ENCODE results near the gene CRTC1. TPM values are rescaled to one million over a fixed set of nuclear protein-coding genes. Genes with fewer than 3 reads are reported as not detected.
A peak's percentile ranks its signal among the peaks of the same experiment; 100 is the strongest.

Gene CRTC1
- total and polyA plus RNA-seq, 9 of the 15 experiments (the other 6 are each of a cell fraction or from before 2014, with no cell fraction given): 0.25 to 3.8 (median 1.2) TPM; not detected in 2

DNA sequence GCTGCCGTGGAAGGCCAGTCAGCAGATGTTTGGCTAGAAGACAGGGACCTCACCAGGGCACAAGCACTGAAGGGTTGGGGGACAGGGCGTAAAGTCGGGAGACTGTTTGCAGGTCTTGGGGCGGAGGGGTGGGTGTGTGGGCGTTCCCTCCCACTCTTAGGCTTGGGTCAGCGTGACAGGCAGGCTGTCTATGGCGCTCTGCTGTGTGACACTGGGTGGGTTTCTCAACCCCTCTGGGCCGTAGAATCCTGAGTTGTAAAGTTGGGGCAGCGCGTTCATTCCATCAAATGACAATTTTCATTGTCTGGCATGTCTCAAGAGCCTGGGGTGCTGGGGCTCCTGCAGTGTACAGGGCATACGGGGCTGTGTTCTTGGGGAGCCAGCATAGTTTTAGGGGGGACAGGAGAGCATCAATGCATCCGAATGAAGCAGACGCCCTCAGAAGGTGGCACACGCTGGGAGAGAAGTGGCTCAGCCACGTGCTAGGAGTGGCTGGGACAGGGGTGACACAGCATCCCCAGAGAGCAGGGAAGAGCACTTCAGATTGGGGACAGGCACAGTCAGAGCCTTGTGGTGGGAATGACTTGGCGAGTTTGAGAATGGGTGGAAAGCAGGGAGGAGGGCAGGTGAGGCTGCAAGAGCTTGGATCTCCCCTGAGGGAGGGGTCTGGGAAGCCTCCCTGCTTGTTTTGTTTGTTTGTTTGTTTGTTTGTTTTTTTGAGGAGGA lies 4.4 kb downstream of the CRTC1 start (continued):
- TF ChIP-seq ZNF239 (CRISPR knock-in tag; IDR thresholded peaks at IDR 0.05) (peak; percentile 84), LARP7 (IDR thresholded peaks at IDR 0.05) (no peak), C11orf30 (IDR thresholded peaks at IDR 0.05; ENCODE audit: low read depth) (peak; percentile 88), GABPA (tag; conservative IDR thresholded peaks at IDR 0.05; ENCODE audit: low read depth) (no peak), ZNF644 (tag; IDR thresholded peaks at IDR 0.05; ENCODE audit: low read depth) (no peak), CC2D1A (IDR thresholded peaks at IDR 0.05) (0 out of 2 replicates have a peak, but pooled peaks have one; percentile 13), MAFG (tag; conservative IDR thresholded peaks at IDR 0.05) (peak; percentile 92), CBX2 (IDR thresholded peaks at IDR 0.05; ENCODE audit: insufficient read depth, low read length, poor library complexity, severe bottlenecking) (no peak), E2F5 (CRISPR knock-in tag; IDR thresholded peaks at IDR 0.05) (no peak), KLF16 (IDR thresholded peaks at IDR 0.05) (no peak), NR0B1 (IDR thresholded peaks at IDR 0.05; ENCODE audit: partially characterized antibody) (no peak), MAFK (IDR thresholded peaks at IDR 0.05; ENCODE audit: low read length) (peak; percentile 41; the same call in 1 of the 2 replicates), MYC (IDR thresholded peaks at IDR 0.05; ENCODE audit: low read depth, low read length) (peak; percentile 75), MYC (CRISPR knock-in tag; IDR thresholded peaks at IDR 0.05; ENCODE audit: borderline replicate concordance, low read depth) (no peak), SMARCE1 (IDR thresholded peaks at IDR 0.05) (no peak), ZNF134 (CRISPR knock-in tag; conservative IDR thresholded peaks at IDR 0.05) (no peak), CXXC5 (CRISPR knock-in tag; IDR thresholded peaks at IDR 0.05) (no peak), TAF15 (IDR thresholded peaks at IDR 0.05; ENCODE audit: low read depth, low read length) (no peak), ERF (CRISPR knock-in tag; IDR thresholded peaks at IDR 0.05) (no peak), ZNF316 (IDR thresholded peaks at IDR 0.05) (peak; percentile 90), MAZ (CRISPR knock-in tag; conservative IDR thresholded peaks at IDR 0.05 in 1 of 2, IDR thresholded peaks at IDR 0.05 in 1 of 2) (no peak), SMARCA4 (IDR thresholded peaks at IDR 0.05) (peak; percentile 22; the same call in 1 of the 2 replicates), GATA2 (CRISPR knock-in tag; IDR thresholded peaks at IDR 0.05) (no peak)
- TF ChIP-seq, protein P1, sequence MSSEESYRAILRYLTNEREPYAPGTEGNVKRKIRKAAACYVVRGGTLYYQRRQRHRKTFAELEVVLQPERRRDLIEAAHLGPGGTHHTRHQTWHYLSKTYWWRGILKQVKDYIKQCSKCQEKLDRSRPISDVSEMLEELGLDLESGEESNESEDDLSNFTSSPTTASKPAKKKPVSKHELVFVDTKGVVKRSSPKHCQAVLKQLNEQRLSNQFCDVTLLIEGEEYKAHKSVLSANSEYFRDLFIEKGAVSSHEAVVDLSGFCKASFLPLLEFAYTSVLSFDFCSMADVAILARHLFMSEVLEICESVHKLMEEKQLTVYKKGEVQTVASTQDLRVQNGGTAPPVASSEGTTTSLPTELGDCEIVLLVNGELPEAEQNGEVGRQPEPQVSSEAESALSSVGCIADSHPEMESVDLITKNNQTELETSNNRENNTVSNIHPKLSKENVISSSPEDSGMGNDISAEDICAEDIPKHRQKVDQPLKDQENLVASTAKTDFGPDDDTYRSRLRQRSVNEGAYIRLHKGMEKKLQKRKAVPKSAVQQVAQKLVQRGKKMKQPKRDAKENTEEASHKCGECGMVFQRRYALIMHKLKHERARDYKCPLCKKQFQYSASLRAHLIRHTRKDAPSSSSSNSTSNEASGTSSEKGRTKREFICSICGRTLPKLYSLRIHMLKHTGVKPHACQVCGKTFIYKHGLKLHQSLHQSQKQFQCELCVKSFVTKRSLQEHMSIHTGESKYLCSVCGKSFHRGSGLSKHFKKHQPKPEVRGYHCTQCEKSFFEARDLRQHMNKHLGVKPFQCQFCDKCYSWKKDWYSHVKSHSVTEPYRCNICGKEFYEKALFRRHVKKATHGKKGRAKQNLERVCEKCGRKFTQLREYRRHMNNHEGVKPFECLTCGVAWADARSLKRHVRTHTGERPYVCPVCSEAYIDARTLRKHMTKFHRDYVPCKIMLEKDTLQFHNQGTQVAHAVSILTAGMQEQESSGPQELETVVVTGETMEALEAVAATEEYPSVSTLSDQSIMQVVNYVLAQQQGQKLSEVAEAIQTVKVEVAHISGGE (CRISPR knock-in tag; IDR thresholded peaks at IDR 0.05): no peak
- TF ChIP-seq, protein P2, sequence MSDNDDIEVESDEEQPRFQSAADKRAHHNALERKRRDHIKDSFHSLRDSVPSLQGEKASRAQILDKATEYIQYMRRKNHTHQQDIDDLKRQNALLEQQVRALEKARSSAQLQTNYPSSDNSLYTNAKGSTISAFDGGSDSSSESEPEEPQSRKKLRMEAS (CRISPR knock-in tag; IDR thresholded peaks at IDR 0.05): peak; percentile 62; the same call in 1 of the 2 replicates

Data from K562 (cell line).